ENCODE measurements around the gene PACSIN1. TPM values are rescaled to one million over a fixed set of nuclear protein-coding genes. Genes with fewer than 3 reads are reported as not detected.
"Not testable (repeated sequence)": the region's sequence is repeated elsewhere in the genome, so short reads cannot be mapped to it uniquely, and the experiment has no call there.

PACSIN1 gene
- total and polyA plus RNA-seq, 10 of the 15 experiments (the other 5 are each of a cell fraction or from before 2014, with no cell fraction given): 0.50 to 9.4 (median 2.8) TPM

DNA sequence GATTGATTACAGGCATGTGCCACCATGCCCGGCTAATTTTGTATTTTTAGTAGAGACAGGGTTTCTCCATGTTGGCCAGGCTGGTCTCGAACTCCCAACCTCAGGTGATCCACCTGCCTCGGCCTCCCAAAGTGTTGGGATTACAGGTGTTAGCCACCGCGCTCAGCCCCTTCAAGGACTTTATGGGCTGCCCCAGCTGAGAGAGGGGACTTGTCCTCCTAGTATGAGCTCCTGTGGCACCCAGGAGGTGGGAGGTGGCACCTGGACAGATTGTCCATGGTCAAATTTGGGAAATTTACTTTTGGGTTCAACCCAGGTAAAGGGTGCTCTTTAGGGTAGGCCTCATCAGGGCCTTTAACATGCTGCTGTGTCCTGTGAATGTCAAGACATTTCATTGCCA lies 17.9 kb downstream of the PACSIN1 start:
- H3K4me2 ChIP-seq (ENCODE audit: control insufficient read depth, insufficient read depth); H4K20me1 ChIP-seq (ENCODE audit: control insufficient read depth, insufficient read depth); DNase-seq (ENCODE audit: low read depth, low spot score); ATAC-seq; H3K27ac ChIP-seq (ENCODE audit: control insufficient read depth, insufficient read depth); FAIRE-seq; H3K79me2 ChIP-seq (ENCODE audit: control insufficient read depth, insufficient read depth, low read length); H3K4me1 ChIP-seq (ENCODE audit: control insufficient read depth, insufficient read depth, low read length); H3K4me3 ChIP-seq; H3K27me3 ChIP-seq (replicated peaks in 1 of 2; ENCODE audit: control insufficient read depth in 2 of 2, insufficient read depth in 2 of 2, low read length in 1 of 2); H2AFZ ChIP-seq (ENCODE audit: control insufficient read depth, low read depth, low read length); H3K9ac ChIP-seq (ENCODE audit: control insufficient read depth, insufficient read depth, low read length); intact Hi-C loops (cut with micrococcal nuclease; ENCODE audit: unreplicated experiment); H3K9me3 ChIP-seq (replicated peaks; ENCODE audit: control insufficient read depth, insufficient read depth, low read length); H3K36me3 ChIP-seq (ENCODE audit: control insufficient read depth in 2 of 2, insufficient read depth in 2 of 2, low read length in 1 of 2); BruUV-seq (replicated peaks); in situ Hi-C loops (cut with MboI): not testable (repeated sequence)
- WGBS (ENCODE audit: insufficient coverage, insufficient replicate concordance, low lambda C conversion rate, missing lambda C conversion rate): 78% methylated on average over 5 of the region's 5 CpGs
- ChIA-PET RAD21 (ENCODE audit: unreplicated experiment) (interaction anchor here (0.8 to 1.3 kb wide), 4 partner anchors 8 to 23 kb away, joined by 3 to 8 read pairs (median 3); no protein-coding TSS in a partner anchor), POLR2A (interaction anchor here (0.6 to 1.3 kb wide), 2 partner anchors 9 to 29 kb away, joined by 7 to 8 read pairs; no protein-coding TSS in a partner anchor), SMC1A (ENCODE audit: uncharacterized antibody, unreplicated experiment) (interaction anchor here (1.0 kb wide), 1 partner anchor 8 kb away, joined by 3 read pairs; no protein-coding TSS in a partner anchor), CTCF (interaction anchor here (1.1 to 1.2 kb wide), 2 partner anchors 13 to 108 kb away, joined by 3 read pairs; no protein-coding TSS in a partner anchor)

DNA sequence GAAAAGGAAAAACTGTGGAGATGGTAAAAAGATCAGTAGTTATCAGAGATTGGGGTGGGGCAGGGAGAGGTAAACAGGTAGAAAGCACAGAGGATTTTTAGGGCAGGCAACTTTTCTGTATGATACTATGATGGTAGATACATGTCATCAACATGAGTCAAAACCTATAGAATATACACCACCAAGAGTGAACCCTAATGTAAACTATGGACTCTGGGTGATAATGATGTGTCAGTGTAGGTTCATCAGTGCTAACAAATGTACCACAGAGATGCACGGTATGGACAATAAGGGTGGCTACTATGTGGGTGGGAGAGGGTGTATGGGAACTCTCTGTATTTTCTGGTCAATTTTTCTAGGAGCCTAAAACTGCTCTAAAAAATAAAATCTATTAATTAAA lies 18.5 kb downstream of the PACSIN1 start:
- no peaks in the 10 kb centered on the region for H3K36me3 ChIP-seq (ENCODE audit: control insufficient read depth in 2 of 2, insufficient read depth in 2 of 2, low read length in 1 of 2)
- no peak overlapping the region for H3K4me2 ChIP-seq (ENCODE audit: control insufficient read depth, insufficient read depth)
- ChIA-PET CTCF (no interaction called here), RAD21 (ENCODE audit: unreplicated experiment) (interaction anchor here (0.8 to 1.3 kb wide), 4 partner anchors 9 to 24 kb away, joined by 3 to 8 read pairs (median 3); no protein-coding TSS in a partner anchor), SMC1A (ENCODE audit: uncharacterized antibody, unreplicated experiment) (interaction anchor here (1.0 kb wide), 1 partner anchor 9 kb away, joined by 3 read pairs; no protein-coding TSS in a partner anchor), POLR2A (interaction anchor here (1.3 kb wide), 1 partner anchor 9 kb away, joined by 7 read pairs; no protein-coding TSS in a partner anchor)
- FAIRE-seq (no peak), ATAC-seq (peak; percentile 17; the same call in 1 of the 3 replicates), DNase-seq (ENCODE audit: low read depth, low spot score) (no peak)
- no peaks in the 10 kb centered on the region for H3K9me3 ChIP-seq (replicated peaks; ENCODE audit: control insufficient read depth, insufficient read depth, low read length)
- no peaks in the 10 kb centered on the region for H3K79me2 ChIP-seq (ENCODE audit: control insufficient read depth, insufficient read depth, low read length)
- no peak overlapping the region for H3K4me3 ChIP-seq
- no TSS peak for BruUV-seq (replicated peaks)
- 3% methylated on average over 1 of the region's 1 CpG for WGBS (ENCODE audit: insufficient coverage, insufficient replicate concordance, low lambda C conversion rate, missing lambda C conversion rate)
- H3K27ac ChIP-seq (ENCODE audit: control insufficient read depth, insufficient read depth): no peak overlapping the region
- no peak overlapping the region for H3K9ac ChIP-seq (ENCODE audit: control insufficient read depth, insufficient read depth, low read length)
- no peaks in the 10 kb centered on the region for H3K27me3 ChIP-seq (replicated peaks in 1 of 2; ENCODE audit: control insufficient read depth in 2 of 2, insufficient read depth in 2 of 2, low read length in 1 of 2)
- H2AFZ ChIP-seq (ENCODE audit: control insufficient read depth, low read depth, low read length): no peak overlapping the region
- intact Hi-C loops (cut with micrococcal nuclease; ENCODE audit: unreplicated experiment): no loop called here
- peaks cover 5% of the 10 kb centered on the region for H3K4me1 ChIP-seq (ENCODE audit: control insufficient read depth, insufficient read depth, low read length)
- in situ Hi-C loops (cut with MboI): no loop called here
- H4K20me1 ChIP-seq (ENCODE audit: control insufficient read depth, insufficient read depth): no peaks in the 10 kb centered on the region
- TF ChIP-seq MTA3 (IDR thresholded peaks at IDR 0.05; ENCODE audit: borderline replicate concordance, low read length) (no peak), NR2C1 (IDR thresholded peaks at IDR 0.05) (no peak), NFYB (IDR thresholded peaks at IDR 0.05; ENCODE audit: insufficient read depth, low read depth, low read length) (no peak), POU2F2 (IDR thresholded peaks at IDR 0.05; ENCODE audit: borderline replicate concordance, low read depth, low read length) (no peak), EZH2 (IDR thresholded peaks at IDR 0.05; ENCODE audit: borderline replicate concordance, control insufficient read depth, low read depth, low read length) (no peak), GATAD2B (conservative IDR thresholded peaks at IDR 0.05; ENCODE audit: low read depth) (no peak), RB1 (IDR thresholded peaks at IDR 0.05; ENCODE audit: borderline replicate concordance) (no peak), ZZZ3 (IDR thresholded peaks at IDR 0.05; ENCODE audit: control insufficient read depth, insufficient read length, low read depth) (no peak), SIN3A (IDR thresholded peaks at IDR 0.05; ENCODE audit: low read depth, low read length) (no peak), STAT1 (conservative IDR thresholded peaks at IDR 0.05) (no peak)
- TF ChIP-seq, protein P1, sequence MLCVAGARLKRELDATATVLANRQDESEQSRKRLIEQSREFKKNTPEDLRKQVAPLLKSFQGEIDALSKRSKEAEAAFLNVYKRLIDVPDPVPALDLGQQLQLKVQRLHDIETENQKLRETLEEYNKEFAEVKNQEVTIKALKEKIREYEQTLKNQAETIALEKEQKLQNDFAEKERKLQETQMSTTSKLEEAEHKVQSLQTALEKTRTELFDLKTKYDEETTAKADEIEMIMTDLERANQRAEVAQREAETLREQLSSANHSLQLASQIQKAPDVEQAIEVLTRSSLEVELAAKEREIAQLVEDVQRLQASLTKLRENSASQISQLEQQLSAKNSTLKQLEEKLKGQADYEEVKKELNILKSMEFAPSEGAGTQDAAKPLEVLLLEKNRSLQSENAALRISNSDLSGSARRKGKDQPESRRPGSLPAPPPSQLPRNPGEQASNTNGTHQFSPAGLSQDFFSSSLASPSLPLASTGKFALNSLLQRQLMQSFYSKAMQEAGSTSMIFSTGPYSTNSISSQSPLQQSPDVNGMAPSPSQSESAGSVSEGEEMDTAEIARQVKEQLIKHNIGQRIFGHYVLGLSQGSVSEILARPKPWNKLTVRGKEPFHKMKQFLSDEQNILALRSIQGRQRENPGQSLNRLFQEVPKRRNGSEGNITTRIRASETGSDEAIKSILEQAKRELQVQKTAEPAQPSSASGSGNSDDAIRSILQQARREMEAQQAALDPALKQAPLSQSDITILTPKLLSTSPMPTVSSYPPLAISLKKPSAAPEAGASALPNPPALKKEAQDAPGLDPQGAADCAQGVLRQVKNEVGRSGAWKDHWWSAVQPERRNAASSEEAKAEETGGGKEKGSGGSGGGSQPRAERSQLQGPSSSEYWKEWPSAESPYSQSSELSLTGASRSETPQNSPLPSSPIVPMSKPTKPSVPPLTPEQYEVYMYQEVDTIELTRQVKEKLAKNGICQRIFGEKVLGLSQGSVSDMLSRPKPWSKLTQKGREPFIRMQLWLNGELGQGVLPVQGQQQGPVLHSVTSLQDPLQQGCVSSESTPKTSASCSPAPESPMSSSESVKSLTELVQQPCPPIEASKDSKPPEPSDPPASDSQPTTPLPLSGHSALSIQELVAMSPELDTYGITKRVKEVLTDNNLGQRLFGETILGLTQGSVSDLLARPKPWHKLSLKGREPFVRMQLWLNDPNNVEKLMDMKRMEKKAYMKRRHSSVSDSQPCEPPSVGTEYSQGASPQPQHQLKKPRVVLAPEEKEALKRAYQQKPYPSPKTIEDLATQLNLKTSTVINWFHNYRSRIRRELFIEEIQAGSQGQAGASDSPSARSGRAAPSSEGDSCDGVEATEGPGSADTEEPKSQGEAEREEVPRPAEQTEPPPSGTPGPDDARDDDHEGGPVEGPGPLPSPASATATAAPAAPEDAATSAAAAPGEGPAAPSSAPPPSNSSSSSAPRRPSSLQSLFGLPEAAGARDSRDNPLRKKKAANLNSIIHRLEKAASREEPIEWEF (IDR thresholded peaks at IDR 0.05; ENCODE audit: insufficient replicate concordance, low read depth, low read length): no peak

All from GM12878 (cell line).